NCI-H345 (cell line): ENCODE data around the gene ZNF784.

ENCODE experiments used
- DNase-seq: peaks from one replicate; lab custom pipeline; 2025; lab: John Stamatoyannopoulos, UW

The ZNF784 gene

GRCh38 chr19:55624109-55625003 lies at the start of gene ZNF784:
Gene ZNF784, minus strand, starts transcription at chr19:55624566. Its CDS starts 5 bp downstream, at chr19:55624561.
- peak; percentile 88 for DNase-seq

- no peak for DNase-seq
Measured at GRCh38 chr19:55673889-55674288, 49.5 kb upstream of the ZNF784 start.

- no peak for DNase-seq
Measured at GRCh38 chr19:55673465-55673864, 49.1 kb upstream of the ZNF784 start.

GRCh38 chr19:55672418-55672817 lies 48.1 kb upstream of the ZNF784 start:
- no peak for DNase-seq

GRCh38 chr19:55671054-55671378 lies 46.6 kb upstream of the ZNF784 start:
- DNase-seq = no peak

GRCh38 chr19:55670280-55671053 lies 46.1 kb upstream of the ZNF784 start:
- no peak for DNase-seq

GRCh38 chr19:55669418-55670279 lies 45.3 kb upstream of the ZNF784 start:
- no peak for DNase-seq

- DNase-seq = no peak
Measured at GRCh38 chr19:55668603-55669348, 44.4 kb upstream of the ZNF784 start.

- no peak for DNase-seq
Measured at GRCh38 chr19:55667958-55668357, 43.6 kb upstream of the ZNF784 start.

- DNase-seq = no peak
Measured at GRCh38 chr19:55667511-55667910, 43.1 kb upstream of the ZNF784 start.

- no peak for DNase-seq
Measured at GRCh38 chr19:55667006-55667381, 42.6 kb upstream of the ZNF784 start.

GRCh38 chr19:55666343-55667005 lies 42.1 kb upstream of the ZNF784 start:
- DNase-seq = no peak

- DNase-seq = no peak
Measured at GRCh38 chr19:55663846-55664536, 39.6 kb upstream of the ZNF784 start.

GRCh38 chr19:55661826-55662225 lies 37.5 kb upstream of the ZNF784 start:
- DNase-seq = no peak

GRCh38 chr19:55660991-55661390 lies 36.6 kb upstream of the ZNF784 start:
- no peak for DNase-seq

GRCh38 chr19:55660404-55660803 lies 36.0 kb upstream of the ZNF784 start:
- DNase-seq = no peak

GRCh38 chr19:55659822-55660221 lies 35.5 kb upstream of the ZNF784 start:
- no peak for DNase-seq

- DNase-seq = no peak
Measured at GRCh38 chr19:55658846-55659459, 34.6 kb upstream of the ZNF784 start.

GRCh38 chr19:55656988-55657747 lies 32.8 kb upstream of the ZNF784 start:
- DNase-seq = no peak
